GM04504 (cell line): ENCODE data around the gene BNIP2.

Experiments
- DNase-seq: peaks from one replicate; pipeline ENCODE4 v3.0.0-alpha.2; 2012; ENCODE audit warnings: low read depth

The BNIP2 gene

GRCh38 chr15:59622289-59622688, 66.8 kb downstream of the BNIP2 start:
- peak; percentile 3 for DNase-seq

- DNase-seq, result no peak
Observed at GRCh38 chr15:59618406-59618805, 70.7 kb downstream of the BNIP2 start.

GRCh38 chr15:59616379-59616778, 72.7 kb downstream of the BNIP2 start:
- no peak for DNase-seq

- DNase-seq, result no peak
Observed at GRCh38 chr15:59615661-59616060, 73.5 kb downstream of the BNIP2 start.

GRCh38 chr15:59614153-59614552, 75.0 kb downstream of the BNIP2 start:
- DNase-seq, result no peak

GRCh38 chr15:59611276-59612260, 77.6 kb downstream of the BNIP2 start, which contains the start of gene GCNT3:
GCNT3 (plus strand) TSS chr15:59611783; CDS start chr15:59618239, 6,456 bp downstream.
- DNase-seq, result no peak

- DNase-seq, result no peak
Observed at GRCh38 chr15:59609730-59610712, 79.1 kb downstream of the BNIP2 start.
